Tibial nerve (tissue), 4 donors: Measurements from ENCODE around the gene PJVK.

ENCODE experiments used
- EP300 ChIP-seq, 2 donors: sonication (generic); formaldehyde crosslinking; IDR thresholded peaks; one replicate each; pipeline ENCODE4 v1.6.1; 2017; ENCODE audit warnings: antibody characterized with exemption in 2 of 2, mild to moderate bottlenecking in 1 of 2
- POLR2A ChIP-seq, 2 donors: fragments of 450-650 bp; IDR thresholded peaks; one replicate each; pipeline ENCODE4 v1.6.1; 2017; ENCODE audit warnings: antibody characterized with exemption in 2 of 2, mild to moderate bottlenecking in 2 of 2, moderate library complexity in 2 of 2
- TF ChIP-seq, protein P1 (sequence below), 5 experiments: fragments of 200-600 bp in 3 of 5; fragments of 450-650 bp in 2 of 5; sonication (generic) in 3 of 5; IDR thresholded peaks; one replicate each; pipeline ENCODE4 v1.5.1; 2016 to 2019; ENCODE audit warnings: antibody characterized with exemption in 5 of 5, mild to moderate bottlenecking in 3 of 5, moderate library complexity in 2 of 5

DNA sequence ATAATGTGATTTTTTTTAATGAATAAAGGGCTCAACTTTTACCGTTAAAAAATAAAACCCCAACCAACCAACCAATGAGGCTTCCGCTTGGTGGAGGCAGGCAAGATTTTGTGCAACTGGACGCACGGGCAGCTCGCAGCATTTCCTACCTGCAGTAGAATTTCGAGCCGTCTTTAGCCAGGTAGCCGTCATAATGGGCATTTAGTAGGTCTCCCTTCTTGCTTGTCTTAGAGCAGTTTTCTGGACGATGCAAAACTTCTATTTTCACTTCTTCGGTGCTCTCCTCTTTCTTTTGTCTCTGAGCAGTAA lies 26.9 kb downstream of the PJVK start:
- TF ChIP-seq, protein P1, sequence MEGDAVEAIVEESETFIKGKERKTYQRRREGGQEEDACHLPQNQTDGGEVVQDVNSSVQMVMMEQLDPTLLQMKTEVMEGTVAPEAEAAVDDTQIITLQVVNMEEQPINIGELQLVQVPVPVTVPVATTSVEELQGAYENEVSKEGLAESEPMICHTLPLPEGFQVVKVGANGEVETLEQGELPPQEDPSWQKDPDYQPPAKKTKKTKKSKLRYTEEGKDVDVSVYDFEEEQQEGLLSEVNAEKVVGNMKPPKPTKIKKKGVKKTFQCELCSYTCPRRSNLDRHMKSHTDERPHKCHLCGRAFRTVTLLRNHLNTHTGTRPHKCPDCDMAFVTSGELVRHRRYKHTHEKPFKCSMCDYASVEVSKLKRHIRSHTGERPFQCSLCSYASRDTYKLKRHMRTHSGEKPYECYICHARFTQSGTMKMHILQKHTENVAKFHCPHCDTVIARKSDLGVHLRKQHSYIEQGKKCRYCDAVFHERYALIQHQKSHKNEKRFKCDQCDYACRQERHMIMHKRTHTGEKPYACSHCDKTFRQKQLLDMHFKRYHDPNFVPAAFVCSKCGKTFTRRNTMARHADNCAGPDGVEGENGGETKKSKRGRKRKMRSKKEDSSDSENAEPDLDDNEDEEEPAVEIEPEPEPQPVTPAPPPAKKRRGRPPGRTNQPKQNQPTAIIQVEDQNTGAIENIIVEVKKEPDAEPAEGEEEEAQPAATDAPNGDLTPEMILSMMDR (IDR thresholded peaks at IDR 0.05), result no peak
- TF ChIP-seq POLR2A (IDR thresholded peaks at IDR 0.05) (no peak), EP300 (IDR thresholded peaks at IDR 0.05) (no peak)
